MM.1S (cell line): Measurements from ENCODE around the gene PI4KA.

ENCODE experiments used
- CTCF ChIP-seq: fragments of 300-600 bp; sonication (generic); IDR thresholded peaks from 2 replicates; pipeline ENCODE4 v1.5.1; 2016; ENCODE audit warnings: antibody characterized with exemption, low read length, mixed read lengths
- EZH2 ChIP-seq: fragments of 300-600 bp; sonication (generic); optimal IDR thresholded peaks from 2 replicates; pipeline ENCODE3; 2017; ENCODE audit warnings: low read depth, mild to moderate bottlenecking, antibody characterized with exemption, low read length, mixed read lengths

DNA sequence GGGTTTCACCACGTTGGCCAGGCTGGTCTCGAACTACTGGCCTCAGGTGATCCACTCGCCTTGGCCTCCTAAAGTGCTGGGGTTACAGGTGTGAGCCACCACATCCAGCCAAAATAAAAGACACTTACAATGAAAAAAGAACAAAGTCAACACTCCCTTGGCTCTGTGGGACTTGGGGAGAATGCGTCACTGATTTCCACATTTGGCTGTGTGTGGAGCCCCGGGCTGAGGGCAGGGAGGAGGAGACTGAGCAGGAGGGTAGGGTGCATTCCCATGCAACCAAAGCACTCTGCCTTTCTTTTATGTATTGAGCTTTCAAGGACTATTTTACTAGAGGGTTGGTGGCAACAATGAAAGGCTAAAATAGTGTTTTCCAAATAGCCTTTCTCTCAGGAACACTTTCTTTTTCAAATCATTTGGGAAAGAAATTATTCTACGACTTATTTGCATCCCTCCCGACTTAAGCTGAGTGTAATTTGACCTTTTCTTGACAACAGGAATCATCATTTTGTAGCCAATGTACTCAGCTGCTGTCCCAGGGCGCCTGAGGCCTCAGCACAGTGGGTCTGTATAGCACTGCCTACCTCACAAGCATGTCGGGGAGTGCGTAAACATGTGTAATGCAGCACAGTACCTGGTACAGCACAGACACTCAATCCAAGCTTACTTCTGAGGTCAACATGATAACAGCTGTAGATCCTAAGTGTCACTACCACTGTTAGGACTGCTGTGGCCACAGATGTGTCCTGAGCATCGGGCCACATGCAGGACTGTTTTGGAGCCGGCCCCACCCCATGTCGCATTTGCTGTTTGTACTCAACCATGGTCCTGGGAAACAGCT lies 94.8 kb downstream of the PI4KA start:
- TF ChIP-seq CTCF (no peak), EZH2 (no peak)
